GM19193 (cell line): ENCODE results near the gene ICE2.

Experiments used
- POLR2A ChIP-seq: IDR thresholded peaks from 4 replicates; pipeline ENCODE4 v1.6.1; 2011; ENCODE audit not compliant: insufficient read depth, insufficient read length; ENCODE audit errors: extremely low read depth

ICE2 gene

GRCh38 chr15:60478566-60479360 lies at the start of gene ICE2:
ICE2 (minus strand) TSS chr15:60479142; CDS start chr15:60477977, 1,165 bp downstream.
- TF ChIP-seq POLR2A: peak; percentile 98

DNA sequence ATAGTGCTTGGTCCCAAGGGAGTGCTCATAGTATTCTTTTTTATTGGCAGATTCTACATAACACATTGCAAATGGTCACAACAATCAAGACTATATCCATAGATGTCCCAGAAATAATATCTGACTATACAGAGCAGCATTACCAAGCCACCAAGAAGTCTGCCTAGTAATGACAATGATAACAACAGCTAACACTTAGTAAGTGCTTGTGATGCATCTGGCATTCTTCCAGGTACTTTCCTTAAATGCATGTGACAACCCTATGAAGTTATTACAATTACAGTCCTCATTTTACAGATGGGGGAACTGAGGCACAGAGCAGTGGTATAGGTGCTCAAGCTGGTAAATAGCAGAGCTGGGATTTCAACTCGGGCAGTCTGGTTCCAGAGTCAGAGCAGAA lies 49.6 kb upstream of the ICE2 start:
- TF ChIP-seq POLR2A: no peak

DNA sequence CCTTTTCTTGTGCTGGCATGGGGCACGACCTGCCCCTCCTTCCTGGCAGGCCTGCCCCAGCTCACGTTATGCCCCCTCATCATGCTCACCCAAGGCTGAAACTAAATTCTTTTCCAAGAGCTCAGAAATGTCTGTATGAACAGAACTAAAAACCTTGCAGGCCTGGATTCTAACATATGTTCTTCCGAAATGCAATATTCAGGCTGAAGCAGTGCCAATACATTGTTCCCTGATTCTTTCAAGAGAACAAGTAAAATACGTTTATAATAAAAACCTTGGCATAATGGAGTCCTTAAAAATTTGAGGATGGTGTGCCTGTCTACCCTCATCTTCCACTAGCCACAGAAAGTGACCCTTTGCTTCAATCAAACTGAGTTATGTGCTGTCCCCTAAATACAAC lies 48.5 kb upstream of the ICE2 start:
- no peak for TF ChIP-seq POLR2A

DNA sequence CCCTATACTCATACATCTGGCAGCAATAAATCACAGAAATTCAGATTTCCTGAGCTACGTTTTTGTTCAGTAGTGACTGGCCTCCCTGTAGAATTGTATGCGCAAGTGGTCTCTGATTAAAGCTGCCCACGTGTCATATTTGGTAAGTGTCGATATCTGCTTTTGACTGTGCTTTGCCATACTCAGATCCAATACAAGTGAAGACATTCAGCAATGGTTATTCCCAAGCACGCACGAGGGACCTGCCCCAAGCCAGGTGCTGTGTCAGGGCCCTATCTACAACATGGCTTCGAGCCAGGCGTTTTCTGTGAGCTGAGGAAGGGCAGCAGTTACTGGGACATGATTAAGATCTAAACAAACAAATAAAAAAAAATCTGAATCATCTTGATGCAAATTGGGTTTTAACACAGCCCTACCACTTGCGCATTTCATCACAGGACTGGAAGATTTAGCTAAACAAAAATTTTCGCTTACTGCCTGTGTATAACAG lies 47.2 kb upstream of the ICE2 start:
- no peak for TF ChIP-seq POLR2A

- no peak for TF ChIP-seq POLR2A
Observed at GRCh38 chr15:60525341-60526039, 46.5 kb upstream of the ICE2 start.

DNA sequence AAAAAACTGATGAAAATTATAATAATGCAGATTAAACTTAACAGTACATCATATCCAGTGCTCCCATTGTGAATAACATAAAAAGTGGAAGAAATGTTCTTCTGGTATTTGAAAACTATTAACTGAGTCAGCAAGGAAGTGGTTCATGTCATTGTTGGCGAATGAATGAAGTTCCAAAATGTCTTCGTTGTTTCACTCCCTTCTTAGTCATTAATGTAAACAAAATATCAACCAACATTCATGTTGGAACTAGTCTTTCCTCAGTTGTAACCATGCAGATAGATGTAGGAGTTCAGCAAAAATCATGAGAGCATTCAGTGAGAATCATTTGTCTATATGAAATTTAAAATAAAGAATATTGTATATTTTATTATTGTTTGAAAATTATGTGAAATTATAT lies 44.1 kb upstream of the ICE2 start:
- TF ChIP-seq POLR2A: no peak

DNA sequence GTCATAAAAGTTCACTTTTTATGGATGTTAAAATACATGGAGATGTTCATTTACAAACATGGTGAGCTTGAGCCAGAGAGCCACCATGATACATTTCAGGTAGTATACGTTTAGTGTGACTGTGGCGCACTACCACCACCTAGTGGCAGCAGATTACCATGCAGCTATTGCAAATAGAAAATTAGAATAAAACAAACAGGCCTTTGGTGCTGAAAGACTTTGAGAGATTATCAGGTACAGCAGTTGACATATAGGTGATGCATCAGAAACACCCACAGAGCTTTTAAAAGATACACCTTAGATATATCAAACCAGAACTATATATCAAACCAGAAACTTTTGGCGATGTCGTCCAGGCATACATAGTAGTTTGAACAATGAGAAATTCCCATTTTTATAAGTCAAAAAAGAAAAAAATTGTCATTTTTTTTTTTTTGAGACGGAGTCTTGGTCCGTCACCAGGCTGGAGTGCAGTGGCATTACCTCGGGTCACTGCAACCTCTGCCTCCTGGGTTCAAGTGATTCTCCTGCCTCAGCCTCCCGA lies 42.0 kb upstream of the ICE2 start:
- no peak for TF ChIP-seq POLR2A

DNA sequence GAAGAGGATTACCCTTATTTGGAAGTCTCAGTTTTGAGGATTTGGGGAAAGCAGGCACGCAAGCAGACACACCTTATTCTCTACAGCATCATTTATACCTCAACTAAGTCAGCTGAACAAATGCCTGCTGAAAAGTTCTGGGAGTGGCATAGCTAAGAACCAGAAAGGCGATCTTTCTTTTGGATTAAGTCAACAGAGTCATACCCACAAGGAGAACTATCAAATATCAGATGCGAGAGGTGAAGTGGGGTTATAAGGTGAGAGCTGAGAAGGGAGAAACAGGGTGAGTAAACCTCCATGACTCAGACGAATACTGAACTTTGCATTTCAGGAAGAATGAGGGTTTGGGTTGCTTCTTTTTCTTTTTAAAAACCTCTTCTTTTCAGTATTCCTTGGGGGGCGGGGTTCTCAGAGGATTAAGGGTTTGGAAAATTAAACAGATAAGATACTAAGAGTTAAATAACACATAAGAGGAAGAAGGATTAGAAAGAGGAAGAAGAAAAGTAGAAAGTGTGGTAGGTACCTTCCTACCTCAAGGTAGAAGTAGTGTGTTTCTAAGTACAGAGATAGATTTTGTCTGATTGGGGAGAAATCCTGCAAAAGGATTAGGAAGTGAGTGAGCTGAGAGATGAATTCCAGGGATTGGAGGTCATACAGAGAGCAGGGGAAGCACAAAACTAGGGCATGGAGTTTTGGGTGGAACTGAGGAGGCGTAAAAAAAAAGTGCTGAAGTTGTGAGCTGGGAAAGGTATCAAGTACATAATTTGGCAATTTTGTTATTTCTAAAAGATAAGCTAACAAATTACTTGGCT lies 41.3 kb upstream of the ICE2 start:
- TF ChIP-seq POLR2A: no peak

DNA sequence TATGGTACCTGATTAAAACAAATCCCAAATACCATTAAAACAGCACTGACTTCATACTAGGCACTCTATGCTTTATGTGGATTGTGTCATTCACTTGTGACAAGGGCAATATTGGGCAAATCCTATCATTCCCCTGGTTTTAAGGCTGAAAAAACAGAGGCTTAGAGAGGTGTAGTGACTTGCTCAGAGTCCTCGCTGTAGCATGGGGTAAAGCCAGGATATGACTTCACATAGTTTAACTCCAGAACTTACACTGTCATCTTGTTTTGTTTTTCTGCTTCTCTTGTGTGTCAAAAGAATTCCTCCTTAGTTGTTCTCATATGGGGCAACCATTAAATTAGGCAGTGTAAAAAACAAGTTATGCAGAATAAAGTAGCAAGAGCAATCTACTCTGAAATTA lies 40.3 kb upstream of the ICE2 start:
- TF ChIP-seq POLR2A: no peak

GRCh38 chr15:60518511-60518910 lies 39.6 kb upstream of the ICE2 start:
- no peak for TF ChIP-seq POLR2A

DNA sequence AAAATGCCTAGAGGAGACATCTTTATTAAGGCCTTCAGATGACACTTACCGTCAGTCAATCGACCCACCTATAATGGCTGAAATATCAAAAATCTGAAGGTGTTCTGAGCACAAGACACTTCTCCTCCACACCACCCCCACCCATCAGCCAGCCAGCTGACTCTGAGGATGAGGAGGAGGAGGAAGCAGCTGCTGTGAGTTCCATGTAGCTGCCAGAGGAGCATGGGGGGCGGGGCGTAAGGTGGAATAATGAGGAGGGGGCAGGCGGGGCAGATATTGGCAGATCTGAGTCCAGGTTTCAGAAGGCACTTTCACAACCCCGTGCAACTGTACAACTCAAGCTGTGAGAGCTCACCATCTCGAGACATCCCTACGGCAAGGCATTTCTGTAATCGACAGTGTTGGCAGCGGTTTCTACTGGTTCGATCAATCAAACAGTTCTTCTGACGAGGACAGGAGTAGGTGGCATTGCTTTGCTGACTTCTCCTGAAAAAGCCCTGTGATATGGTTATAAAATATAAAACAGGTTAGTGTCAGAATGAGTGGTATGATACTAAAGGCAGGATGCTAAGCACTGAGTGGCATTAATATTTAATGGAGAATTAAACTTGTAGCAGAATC lies 35.4 kb upstream of the ICE2 start:
- TF ChIP-seq POLR2A: no peak

DNA sequence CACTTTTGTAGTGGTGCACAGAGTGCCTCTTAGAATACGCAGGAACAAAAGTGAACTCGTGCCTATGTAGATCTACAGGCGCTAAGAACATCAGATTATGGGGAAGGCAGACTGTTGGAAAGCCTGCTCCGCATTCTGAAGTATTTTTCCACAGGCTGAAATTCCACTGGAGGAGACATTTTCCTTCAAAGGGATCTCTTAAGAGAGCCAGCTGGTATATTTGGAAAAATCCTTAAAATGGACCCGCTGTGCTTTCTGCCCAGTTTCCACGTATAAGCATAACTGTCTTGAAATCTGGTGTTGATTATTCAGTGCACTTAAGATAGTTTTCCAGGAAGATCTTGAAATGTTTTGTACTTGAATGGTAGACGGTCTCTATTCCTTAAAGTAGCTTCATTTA lies 34.7 kb upstream of the ICE2 start:
- TF ChIP-seq POLR2A: no peak

GRCh38 chr15:60512937-60513336 lies 34.0 kb upstream of the ICE2 start:
- no peak for TF ChIP-seq POLR2A

DNA sequence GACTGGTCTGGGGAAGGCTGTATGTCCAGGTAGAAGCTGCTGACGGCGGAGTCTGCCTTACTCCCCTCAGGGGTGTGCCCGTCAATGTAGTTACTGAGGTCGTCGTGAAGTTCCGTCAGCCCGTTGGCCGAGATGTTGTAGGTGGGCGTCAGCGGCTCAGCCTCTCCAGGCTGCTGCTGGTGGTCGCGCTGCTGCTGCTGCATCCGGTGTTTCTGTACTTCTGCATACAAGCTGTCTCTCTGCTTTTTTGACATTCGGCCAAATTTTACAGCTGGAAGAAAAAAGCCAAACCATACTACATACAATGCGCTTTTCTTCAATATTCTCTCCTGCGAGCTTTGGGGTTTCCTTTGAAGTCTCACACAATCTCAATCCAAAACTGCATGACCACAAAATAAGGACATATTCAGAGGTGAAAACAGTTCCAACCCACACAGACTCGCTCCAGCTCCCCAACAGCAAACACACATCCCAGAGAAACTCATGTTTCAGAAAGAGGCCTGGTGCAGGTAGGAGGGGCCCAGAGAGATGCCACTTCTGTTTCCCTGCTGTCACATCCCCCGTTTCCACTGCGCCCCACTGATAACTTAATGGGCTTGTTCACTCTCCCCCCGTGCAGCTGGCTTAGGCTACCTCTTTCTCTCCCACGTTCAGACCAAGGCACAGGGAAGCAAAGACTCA lies 32.5 kb upstream of the ICE2 start:
- TF ChIP-seq POLR2A: no peak
